ENCODE data around the gene RAB6A.

- TF ChIP-seq YY1 (IDR thresholded peaks at IDR 0.05; ENCODE audit: insufficient read depth, insufficient read length) (no peak), SUZ12 (IDR thresholded peaks at IDR 0.05; ENCODE audit: extremely low read depth, insufficient read depth, insufficient read length) (no peak)
These were observed 111.7 kb downstream of the RAB6A start for GRCh38 chr11:73649206-73649605.
